Karpas-422 (cell line): ENCODE results near the gene KRTAP5-7. TPM values are rescaled to one million over a fixed set of nuclear protein-coding genes. Genes with fewer than 3 reads are reported as not detected.
"Not testable (repeated sequence)": the region's sequence is repeated elsewhere in the genome, so short reads cannot be mapped to it uniquely, and the experiment has no call there.

Experiments
- DNase-seq: peaks from one replicate; pipeline ENCODE4 v3.0.0-alpha.2; 2015
- H2AFZ ChIP-seq: fragments of 200-600 bp; sonication (generic); 2 replicates; pipeline ENCODE4 v1.6.1; 2014; ENCODE audit warnings: antibody characterized with exemption, low read length, mixed read lengths
- H3K27ac ChIP-seq: fragments of 200-600 bp; sonication (generic); 2 replicates; pipeline ENCODE4 v1.5.1; 2014; ENCODE audit warnings: mild to moderate bottlenecking, low read length, moderate library complexity
- H3K27me3 ChIP-seq: fragments of 200-600 bp; sonication (generic); 2 replicates; pipeline ENCODE4 v1.6.1; 2014; ENCODE audit warnings: low read length, mixed read lengths
- H3K36me3 ChIP-seq: fragments of 200-600 bp; sonication (generic); 2 replicates; pipeline ENCODE4 v1.6.1; 2014; ENCODE audit warnings: low read length, mixed read lengths; ENCODE audit not compliant: insufficient read depth
- H3K4me1 ChIP-seq: fragments of 200-600 bp; sonication (generic); 2 replicates; pipeline ENCODE4 v1.6.1; 2014; ENCODE audit warnings: mild to moderate bottlenecking, low read length, mixed read lengths
- H3K4me2 ChIP-seq: fragments of 200-600 bp; sonication (generic); 2 replicates; pipeline ENCODE4 v1.6.1; 2014; ENCODE audit warnings: low read length, low read depth, mild to moderate bottlenecking; ENCODE audit not compliant: poor library complexity, severe bottlenecking
- H3K4me3 ChIP-seq: fragments of 200-600 bp; sonication (generic); 2 replicates; pipeline ENCODE4 v1.5.1; 2014; ENCODE audit warnings: mild to moderate bottlenecking, antibody characterized with exemption, low read length, mixed read lengths
- H3K79me2 ChIP-seq: fragments of 200-600 bp; sonication (generic); 2 replicates; pipeline ENCODE4 v1.6.1; 2014; ENCODE audit warnings: mild to moderate bottlenecking, low read length, mixed read lengths
- H3K9ac ChIP-seq: fragments of 200-600 bp; sonication (generic); 2 replicates; pipeline ENCODE4 v1.6.0; 2014; ENCODE audit warnings: low read length
- H3K9me2 ChIP-seq: fragments of 200-600 bp; sonication (generic), shearing (Covaris generic); replicated peaks from 2 replicates; pipeline ENCODE4 v1.6.0; 2014; ENCODE audit warnings: mild to moderate bottlenecking, low read length, moderate library complexity; ENCODE audit not compliant: insufficient read depth
- H3K9me3 ChIP-seq: fragments of 300-700, 200-600 bp; sonication (generic); 2 replicates; pipeline ENCODE4 v1.6.1; 2014; ENCODE audit warnings: low read length, mixed read lengths
- H4K20me1 ChIP-seq: fragments of 200-600 bp; sonication (generic); 2 replicates; pipeline ENCODE4 v1.6.1; 2014; ENCODE audit warnings: mild to moderate bottlenecking, antibody characterized with exemption, low read length, low read depth; ENCODE audit not compliant: insufficient read depth
- total RNA-seq: library from RNA; depleted of rRNA; stranded (reverse); fragments of >200 nt; shearing (Covaris generic); gene quantifications from 2 replicates; pipeline ENCODE4 v1.2.3, GENCODE V29; 2014; ENCODE audit warnings: low replicate concordance; rRNA removed

The KRTAP5-7 gene, protein sequence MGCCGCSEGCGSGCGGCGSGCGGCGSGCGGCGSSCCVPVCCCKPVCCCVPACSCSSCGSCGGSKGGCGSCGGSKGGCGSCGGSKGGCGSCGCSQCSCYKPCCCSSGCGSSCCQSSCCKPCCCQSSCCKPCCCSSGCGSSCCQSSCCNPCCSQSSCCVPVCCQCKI
- total RNA-seq: 1.5 TPM in 1 of 2 replicates, not detected in the other

DNA sequence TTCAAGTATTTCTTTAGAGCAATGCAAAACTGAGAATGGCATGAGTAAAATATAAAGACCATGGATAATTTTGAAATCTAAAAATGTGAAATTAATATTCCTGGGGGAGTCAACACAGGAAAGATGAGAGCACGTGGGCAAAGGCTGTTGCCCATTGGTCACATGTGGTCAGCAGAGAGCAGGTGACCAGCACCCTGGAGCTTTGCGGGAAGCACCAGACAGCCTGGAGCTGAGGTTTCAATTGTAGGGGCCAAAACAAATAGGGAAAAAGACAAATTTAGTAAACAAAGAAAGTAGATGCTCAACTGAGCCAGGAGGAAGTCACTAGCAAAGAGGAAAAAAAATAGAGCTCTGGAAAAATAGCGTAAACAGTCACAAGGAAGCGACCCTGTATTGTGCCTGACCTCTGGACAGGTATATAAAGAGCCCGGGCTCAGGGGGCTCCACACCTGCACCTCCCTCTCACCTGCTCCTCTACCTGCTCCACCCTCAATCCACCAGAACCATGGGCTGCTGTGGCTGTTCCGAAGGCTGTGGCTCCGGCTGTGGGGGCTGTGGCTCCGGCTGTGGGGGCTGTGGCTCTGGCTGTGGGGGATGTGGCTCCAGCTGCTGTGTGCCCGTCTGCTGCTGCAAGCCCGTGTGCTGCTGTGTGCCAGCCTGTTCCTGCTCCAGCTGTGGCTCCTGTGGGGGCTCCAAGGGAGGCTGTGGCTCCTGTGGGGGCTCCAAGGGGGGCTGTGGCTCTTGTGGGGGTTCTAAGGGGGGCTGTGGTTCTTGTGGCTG lies at the start of gene KRTAP5-7:
Gene KRTAP5-7 (plus strand): TSS at position 472 of the 780 bp plus-strand sequence. CDS start 34 bp downstream, at position 506.
- not testable (repeated sequence) for H3K27me3 ChIP-seq, H3K36me3 ChIP-seq, DNase-seq, H3K4me1 ChIP-seq, H4K20me1 ChIP-seq, H3K79me2 ChIP-seq, H2AFZ ChIP-seq, H3K9me2 ChIP-seq, H3K9ac ChIP-seq, H3K4me3 ChIP-seq, H3K4me2 ChIP-seq, H3K9me3 ChIP-seq, H3K27ac ChIP-seq

DNA sequence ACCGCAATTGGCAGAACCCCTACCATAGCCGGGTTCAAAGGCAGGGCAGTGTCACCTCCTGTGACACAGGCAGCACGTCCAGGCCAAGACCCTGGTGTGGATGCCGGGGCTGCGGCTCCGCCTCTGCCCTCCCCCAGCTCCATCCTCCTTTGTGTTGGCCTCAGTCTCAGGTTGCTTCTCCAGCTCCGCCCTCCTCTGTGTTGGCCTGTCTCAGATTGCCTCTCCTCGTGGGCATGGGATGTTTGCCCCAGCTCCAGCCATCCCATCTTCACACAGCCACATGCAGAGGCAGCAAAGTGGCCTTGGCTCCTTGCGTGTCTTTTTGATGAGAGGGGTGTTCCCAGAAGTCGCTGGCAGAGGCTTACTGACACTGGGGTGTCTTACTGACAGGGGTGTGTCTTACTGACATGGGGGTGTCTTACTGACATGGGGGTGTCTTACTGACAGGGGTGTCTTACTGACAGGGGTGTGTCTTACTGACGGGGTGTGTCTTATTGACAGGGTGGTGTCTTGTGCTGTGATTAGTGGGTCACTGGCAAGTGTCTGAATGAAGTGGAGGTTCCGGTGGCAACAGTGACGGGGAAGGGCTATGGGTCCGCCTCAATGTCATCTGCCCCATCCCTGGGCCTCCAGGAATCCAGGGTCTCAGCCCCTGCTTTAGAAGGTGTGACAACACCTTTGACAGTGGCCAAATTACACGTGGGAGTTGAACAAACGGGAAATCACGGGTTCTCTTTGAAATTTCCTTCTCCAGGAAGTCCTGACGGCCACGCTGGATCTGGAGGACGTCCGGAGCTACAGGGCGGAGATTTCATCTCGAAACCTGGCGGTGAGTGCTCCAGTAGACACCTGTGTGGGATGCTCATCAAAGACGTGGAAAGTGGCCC lies 49.2 kb upstream of the KRTAP5-7 start:
- Histone ChIP-seq H3K79me2 (no peaks in the 10 kb centered on the region), H2AFZ (no peak overlapping the region), H3K9me3 (no peaks in the 10 kb centered on the region), H3K27me3 (no peaks in the 10 kb centered on the region), H3K9me2 (no peaks in the 10 kb centered on the region), H3K36me3 (peaks cover 5% of the 10 kb centered on the region), H3K9ac (no peak overlapping the region), H3K4me1 (no peaks in the 10 kb centered on the region), H3K4me3 (no peak overlapping the region), H4K20me1 (no peaks in the 10 kb centered on the region), H3K4me2 (no peak overlapping the region), H3K27ac (no peak overlapping the region)
- no peak for DNase-seq

DNA sequence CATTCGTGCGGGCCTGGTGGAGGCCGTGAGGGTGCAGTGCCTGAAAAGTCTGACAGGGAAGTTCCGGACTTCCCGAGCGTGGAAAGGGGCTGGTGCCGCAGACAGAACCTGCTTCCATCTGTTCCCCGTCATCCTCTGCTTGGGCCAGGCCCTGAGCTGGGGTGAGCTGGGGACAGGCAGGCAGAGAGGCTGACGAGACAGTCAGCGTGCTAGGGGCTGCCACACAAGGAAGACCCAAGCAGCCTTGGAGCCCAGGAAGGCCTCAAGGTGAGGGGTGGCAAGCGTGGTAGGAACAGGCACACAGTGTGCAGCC lies 48.6 kb upstream of the KRTAP5-7 start:
- Histone ChIP-seq H4K20me1 (no peaks in the 10 kb centered on the region), H2AFZ (no peak overlapping the region), H3K27ac (no peak overlapping the region), H3K4me1 (no peaks in the 10 kb centered on the region), H3K27me3 (no peaks in the 10 kb centered on the region), H3K4me2 (no peak overlapping the region), H3K79me2 (no peaks in the 10 kb centered on the region), H3K9me3 (no peaks in the 10 kb centered on the region), H3K4me3 (no peak overlapping the region), H3K9ac (no peak overlapping the region), H3K9me2 (no peaks in the 10 kb centered on the region), H3K36me3 (peaks cover 11% of the 10 kb centered on the region)
- DNase-seq: no peak

DNA sequence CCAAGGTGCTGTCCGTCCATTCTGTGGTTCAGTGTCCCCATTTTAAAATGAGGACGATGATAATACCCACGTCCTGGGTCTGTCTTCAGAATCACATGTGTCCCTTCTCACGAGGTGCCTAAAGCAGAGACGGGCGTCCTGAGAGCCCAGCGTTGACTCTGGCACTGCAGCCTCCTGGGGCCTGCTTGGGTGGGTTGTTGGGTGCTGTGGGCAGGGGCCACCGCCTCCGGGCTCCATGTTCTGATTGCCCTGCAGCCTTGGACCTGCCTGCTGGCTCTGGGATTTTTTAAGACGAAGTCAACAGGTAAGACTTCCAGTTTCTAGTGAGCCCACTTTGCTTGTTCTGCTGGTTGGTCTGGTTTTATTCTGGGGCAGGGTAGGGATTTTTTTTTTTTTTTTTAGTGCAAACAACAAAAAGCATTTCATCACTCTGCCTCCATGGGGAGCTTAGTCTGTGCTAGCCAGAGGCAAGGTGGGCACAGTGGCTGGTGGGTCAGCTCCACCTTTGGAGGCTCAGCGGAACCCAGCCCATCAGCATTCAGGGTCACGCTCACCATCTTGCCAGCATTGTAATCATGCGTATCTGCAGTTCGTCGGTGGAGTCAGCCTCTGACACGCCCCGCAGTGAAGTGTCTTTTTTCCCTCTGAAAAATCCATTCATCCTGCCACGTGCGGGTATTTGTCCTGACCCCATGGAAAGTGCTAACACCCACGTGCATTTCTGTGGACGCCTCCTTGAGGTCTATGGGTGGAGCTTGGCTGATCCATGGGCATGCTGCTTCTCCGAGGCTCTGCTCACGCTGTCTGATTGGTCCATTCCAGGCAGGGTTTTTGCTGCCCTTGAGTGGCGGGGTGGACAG lies 45.7 kb upstream of the KRTAP5-7 start:
- DNase-seq: no peak
- no peaks in the 10 kb centered on the region for H4K20me1 ChIP-seq
- no peaks in the 10 kb centered on the region for H3K9me2 ChIP-seq
- no peak overlapping the region for H3K27ac ChIP-seq
- H2AFZ ChIP-seq: no peak overlapping the region
- H3K36me3 ChIP-seq: peaks cover 14% of the 10 kb centered on the region
- no peak overlapping the region for H3K4me3 ChIP-seq
- no peaks in the 10 kb centered on the region for H3K4me1 ChIP-seq
- no peak overlapping the region for H3K4me2 ChIP-seq
- no peak overlapping the region for H3K9ac ChIP-seq
- H3K9me3 ChIP-seq: no peaks in the 10 kb centered on the region
- H3K79me2 ChIP-seq: no peaks in the 10 kb centered on the region
- no peaks in the 10 kb centered on the region for H3K27me3 ChIP-seq

DNA sequence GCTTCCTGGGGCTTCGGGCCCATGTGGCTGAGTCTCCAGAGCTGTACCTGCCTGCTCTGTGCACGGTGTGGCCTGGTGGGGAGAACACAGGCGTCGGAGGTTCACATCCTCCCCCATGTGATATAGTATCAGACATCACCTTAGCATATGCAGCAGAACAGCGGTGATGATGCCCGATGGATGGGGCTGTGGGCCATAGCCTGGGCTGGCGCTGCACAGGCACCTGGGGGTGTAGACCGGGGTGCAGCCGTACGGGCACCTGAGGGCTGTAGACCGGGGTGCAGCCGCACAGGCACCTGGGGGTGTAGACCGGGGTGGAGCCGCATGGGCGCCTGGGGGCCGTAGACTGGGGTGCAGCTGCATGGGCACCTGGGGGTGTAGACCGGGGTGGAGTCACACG lies 44.9 kb upstream of the KRTAP5-7 start:
- H3K4me1 ChIP-seq: no peaks in the 10 kb centered on the region
- H3K27me3 ChIP-seq: no peaks in the 10 kb centered on the region
- H4K20me1 ChIP-seq: no peaks in the 10 kb centered on the region
- H3K9me2 ChIP-seq: no peaks in the 10 kb centered on the region
- H3K4me3 ChIP-seq: no peak overlapping the region
- no peaks in the 10 kb centered on the region for H3K9me3 ChIP-seq
- DNase-seq: no peak
- H2AFZ ChIP-seq: no peak overlapping the region
- no peaks in the 10 kb centered on the region for H3K79me2 ChIP-seq
- no peak overlapping the region for H3K27ac ChIP-seq
- H3K9ac ChIP-seq: no peak overlapping the region
- H3K36me3 ChIP-seq: peaks cover 14% of the 10 kb centered on the region
- H3K4me2 ChIP-seq: no peak overlapping the region

DNA sequence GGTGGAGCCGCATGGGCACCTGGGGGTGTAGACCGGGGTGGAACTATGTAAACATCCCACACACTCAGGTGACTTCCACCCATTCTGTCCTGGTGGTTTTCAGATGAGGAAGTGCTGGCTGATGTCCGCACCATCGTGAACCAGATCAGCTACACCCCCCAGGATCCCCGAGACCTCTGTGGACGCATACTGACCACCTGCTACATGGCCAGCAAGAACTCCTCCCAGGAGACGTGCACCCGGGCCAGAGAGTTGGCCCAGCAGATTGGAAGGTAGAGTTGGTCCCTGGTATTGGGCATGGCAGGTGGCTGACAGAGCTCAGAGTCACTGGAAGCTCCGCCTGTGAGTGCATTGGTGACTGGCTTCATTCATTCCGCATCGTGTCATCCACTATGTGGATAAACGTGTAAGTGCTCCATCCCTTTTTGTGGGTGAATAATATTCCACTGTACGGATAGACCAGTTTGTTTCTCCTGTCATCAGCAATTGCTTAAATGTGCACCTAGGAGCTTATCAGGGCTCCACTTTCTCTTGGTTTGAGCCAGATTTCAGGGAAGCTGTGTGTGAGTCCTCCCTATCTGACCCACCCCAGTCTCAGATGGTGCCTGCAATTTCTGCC lies 44.2 kb upstream of the KRTAP5-7 start:
- no peaks in the 10 kb centered on the region for H3K4me1 ChIP-seq
- H3K27ac ChIP-seq: no peak overlapping the region
- H3K79me2 ChIP-seq: no peaks in the 10 kb centered on the region
- H3K4me3 ChIP-seq: no peak overlapping the region
- H3K9ac ChIP-seq: no peak overlapping the region
- H3K9me3 ChIP-seq: no peaks in the 10 kb centered on the region
- H4K20me1 ChIP-seq: no peaks in the 10 kb centered on the region
- no peaks in the 10 kb centered on the region for H3K27me3 ChIP-seq
- H3K36me3 ChIP-seq: peaks cover 14% of the 10 kb centered on the region
- H2AFZ ChIP-seq: no peak overlapping the region
- no peak for DNase-seq
- no peaks in the 10 kb centered on the region for H3K9me2 ChIP-seq
- H3K4me2 ChIP-seq: no peak overlapping the region

DNA sequence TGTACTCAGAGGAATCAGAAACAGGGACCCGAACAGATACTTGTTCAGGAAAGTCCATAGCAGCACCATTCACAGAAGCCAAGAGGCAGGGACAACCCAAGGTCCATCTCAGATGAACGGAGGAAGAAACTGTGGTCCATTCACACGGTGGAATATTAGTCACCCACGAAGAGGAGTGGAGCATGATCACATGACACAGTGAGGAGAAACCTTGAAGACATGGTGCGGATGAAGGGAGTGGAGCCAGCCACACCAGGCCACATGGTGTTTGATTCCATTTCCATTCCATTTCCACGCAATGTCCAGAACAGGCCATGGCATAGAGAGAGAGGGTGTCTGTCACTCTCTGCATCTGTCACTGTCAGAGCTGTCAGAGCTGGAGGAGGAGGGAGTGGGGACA lies 43.4 kb upstream of the KRTAP5-7 start:
- Histone ChIP-seq H3K4me1 (no peaks in the 10 kb centered on the region), H3K4me2 (no peak overlapping the region), H3K27me3 (no peaks in the 10 kb centered on the region), H3K79me2 (no peaks in the 10 kb centered on the region), H3K4me3 (no peak overlapping the region), H3K36me3 (peaks cover 14% of the 10 kb centered on the region), H3K9me3 (no peaks in the 10 kb centered on the region), H3K9me2 (no peaks in the 10 kb centered on the region), H4K20me1 (no peaks in the 10 kb centered on the region), H2AFZ (no peak overlapping the region), H3K9ac (no peak overlapping the region), H3K27ac (no peak overlapping the region)
- no peak for DNase-seq
